Head of caudate nucleus (tissue), 42 donors: ENCODE measurements around the gene GPATCH2L.

ENCODE experiments used
- DNase-seq, 42 donors: peaks; one replicate each; pipeline versions ENCODE4 v3.0.0 to v3.0.0-alpha.2; 2020 to 2021; ENCODE audit warnings: mixed read lengths in 7 of 42
- intact Hi-C: fragments of 100-400 bp; cut with DNase I; formaldehyde crosslinking; loops from one replicate; pipeline ENCODE4 v1.15.0; 2022

The GPATCH2L gene

GRCh38 chr14:76191297-76191696 is 39.6 kb downstream of the GPATCH2L start:
- intact Hi-C loops: no loop called here
- peak in 23 of 42 donors; percentile 4 to 54 (median 22) for DNase-seq

GRCh38 chr14:76193696-76194095 is 42.0 kb downstream of the GPATCH2L start:
- DNase-seq: no peak
- intact Hi-C loops: no loop called here

DNA sequence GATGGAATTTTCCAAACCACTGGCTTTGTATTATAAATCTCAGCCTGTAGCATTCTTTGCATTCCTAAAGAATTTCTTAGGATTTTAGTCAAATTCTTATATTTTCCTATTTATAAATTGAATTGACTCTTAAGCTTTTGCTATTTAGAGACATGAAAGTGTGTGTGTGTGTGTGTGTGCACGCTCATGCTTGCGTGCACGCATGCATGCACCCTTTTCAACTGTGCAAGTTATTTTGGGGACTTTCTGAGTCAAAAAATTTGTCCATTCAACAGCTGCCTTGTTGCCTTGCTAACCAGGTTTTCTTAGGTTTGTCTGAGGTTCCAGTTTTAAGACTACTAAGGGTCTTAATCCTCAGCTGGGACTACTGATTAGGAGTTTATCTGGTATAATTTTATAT is 42.6 kb downstream of the GPATCH2L start:
- DNase-seq: no peak
- intact Hi-C loops: no loop called here

- intact Hi-C loops: no loop called here
Observed at GRCh38 chr14:76195003-76195402, 43.3 kb downstream of the GPATCH2L start.

DNA sequence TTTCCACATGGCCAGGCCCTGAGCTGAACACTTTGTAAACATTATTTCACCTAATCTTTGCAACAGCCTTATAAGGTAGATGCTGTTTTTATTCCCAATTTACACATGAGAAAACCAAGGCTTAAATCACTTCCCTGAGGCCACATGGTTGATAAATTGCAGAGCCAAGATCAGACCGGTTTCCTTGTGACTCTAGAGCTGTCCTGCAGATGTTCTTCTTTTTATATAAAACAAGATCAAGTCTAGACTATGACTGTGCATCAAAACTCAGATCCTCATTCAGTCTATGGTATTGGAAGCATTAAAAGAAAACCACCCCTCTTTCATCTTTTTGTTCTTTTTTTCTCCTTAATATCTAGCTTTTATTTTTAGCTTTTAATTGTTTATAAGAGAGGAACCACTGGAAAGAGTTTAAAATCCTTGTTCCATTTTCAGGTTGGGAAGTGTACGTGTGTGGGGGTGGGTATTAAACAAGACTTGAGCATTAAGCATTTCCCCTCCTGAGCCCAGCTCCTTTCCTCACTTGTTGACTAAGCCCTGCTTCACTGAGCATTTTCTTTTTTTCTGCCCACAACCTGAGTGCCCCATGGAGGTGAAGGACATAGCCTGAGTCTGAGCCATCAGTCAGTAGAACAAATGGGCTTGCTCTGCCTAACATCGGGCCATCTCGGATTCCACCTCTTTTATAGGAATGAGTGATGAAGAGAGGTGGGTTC is 45.4 kb downstream of the GPATCH2L start:
- no peak for DNase-seq
- intact Hi-C loops: no loop called here

More at GRCh38 chr14:76195003-76195402, 43.3 kb downstream of the GPATCH2L start:
- DNase-seq: no peak

DNA sequence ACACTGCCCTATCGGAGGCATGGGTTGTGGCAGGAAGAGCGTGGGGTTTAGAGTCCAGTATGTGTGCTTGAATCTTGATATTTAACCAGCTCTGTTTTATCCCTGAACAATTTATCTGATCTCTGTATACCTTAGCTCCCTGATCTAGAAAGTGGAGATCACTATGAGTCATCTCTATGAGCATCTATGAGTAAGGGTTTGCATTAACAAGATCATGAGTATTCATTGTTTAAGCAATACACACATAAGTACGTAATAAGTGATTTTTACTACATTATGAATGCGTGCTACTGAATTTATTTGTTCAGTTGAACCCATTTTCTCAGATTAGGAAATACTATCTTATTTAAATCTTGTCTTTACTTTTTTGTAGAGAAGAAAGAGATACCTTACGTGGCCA is 49.4 kb downstream of the GPATCH2L start:
- DNase-seq: no peak
- intact Hi-C loops: no loop called here

DNA sequence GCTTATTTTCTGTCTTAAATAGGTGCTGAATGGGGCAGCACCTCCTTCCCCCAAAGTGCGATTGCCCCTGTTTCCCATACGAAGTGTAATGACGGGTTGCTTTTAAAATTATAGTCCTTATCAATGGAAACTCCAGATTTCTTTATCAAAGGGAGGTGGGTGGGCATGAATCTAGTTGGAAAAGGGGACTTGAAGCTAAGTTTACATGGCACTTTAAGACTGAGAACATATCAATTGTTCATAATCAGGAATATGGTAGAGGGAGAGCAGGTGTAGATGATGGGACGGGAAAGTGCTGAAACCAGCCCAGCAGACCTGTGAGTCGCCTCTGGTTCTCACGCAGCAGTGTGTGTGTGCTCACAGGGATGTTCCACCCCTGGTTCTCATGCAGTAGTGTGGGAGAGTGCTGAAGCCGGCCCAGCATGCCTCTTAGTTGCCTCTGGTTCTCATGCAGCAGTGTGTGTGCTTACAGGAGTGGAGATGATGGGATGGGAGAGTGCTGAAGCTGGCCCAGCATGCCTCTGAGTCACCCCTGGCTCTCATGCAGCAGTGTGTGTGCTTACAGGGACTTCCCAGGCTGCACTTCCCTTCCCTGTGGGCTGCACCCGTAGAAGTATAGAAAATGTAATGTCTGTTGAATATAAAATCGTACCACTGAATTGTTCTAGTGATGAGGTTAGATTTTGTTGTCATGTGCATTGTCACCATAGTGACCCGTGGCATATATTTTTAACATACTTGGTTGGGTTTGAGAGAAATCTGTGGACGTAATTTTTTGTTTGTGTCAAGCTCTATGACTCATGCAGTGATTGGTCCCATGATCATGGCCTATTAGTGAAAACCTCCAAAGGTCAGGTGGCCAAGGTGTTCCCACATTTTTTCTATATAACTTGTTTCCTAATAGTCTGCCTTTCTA is 51.6 kb downstream of the GPATCH2L start:
- intact Hi-C loops: no loop called here

DNA sequence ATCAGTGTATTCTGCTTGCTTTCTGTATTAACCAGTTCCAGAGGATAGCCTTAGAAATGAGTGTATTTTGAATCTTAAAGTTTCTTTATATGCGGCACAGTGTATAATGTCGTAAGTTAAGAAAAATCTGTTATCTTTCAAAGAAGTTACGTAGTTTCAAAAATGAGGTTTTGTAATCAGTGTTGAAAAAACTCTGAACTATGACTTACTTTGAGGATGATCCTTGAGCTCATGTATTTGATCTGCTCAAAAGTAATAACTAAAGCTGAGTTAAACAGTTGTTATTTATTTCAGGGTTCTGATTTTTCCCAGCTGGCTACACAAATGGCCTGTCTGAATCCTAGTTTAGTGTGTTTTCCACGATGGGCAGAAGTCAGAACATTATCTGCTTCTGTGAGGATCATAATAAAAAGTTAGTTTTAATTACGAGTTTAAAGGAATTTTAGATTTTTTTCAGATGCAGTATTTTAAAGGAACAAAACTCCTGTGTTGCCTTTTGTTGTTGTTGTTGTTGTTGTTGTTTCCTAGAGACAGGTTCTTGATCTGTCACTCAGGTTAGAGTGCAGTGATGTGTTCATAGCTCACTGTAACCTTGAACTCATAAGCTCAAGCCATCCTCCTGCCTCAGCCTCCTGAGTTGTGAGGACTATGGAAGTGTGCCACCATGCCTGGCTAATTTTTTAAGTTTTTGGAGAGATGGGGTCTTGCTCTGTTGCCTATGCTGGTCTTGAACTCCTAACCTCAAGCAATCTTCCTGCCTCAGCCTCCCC is 52.9 kb downstream of the GPATCH2L start:
- DNase-seq: no peak
- intact Hi-C loops: no loop called here

More for the DNA sequence above, 51.6 kb downstream of the GPATCH2L start:
- DNase-seq: peak in 3 of 42 donors; percentile 5 to 39 (median 17)

DNA sequence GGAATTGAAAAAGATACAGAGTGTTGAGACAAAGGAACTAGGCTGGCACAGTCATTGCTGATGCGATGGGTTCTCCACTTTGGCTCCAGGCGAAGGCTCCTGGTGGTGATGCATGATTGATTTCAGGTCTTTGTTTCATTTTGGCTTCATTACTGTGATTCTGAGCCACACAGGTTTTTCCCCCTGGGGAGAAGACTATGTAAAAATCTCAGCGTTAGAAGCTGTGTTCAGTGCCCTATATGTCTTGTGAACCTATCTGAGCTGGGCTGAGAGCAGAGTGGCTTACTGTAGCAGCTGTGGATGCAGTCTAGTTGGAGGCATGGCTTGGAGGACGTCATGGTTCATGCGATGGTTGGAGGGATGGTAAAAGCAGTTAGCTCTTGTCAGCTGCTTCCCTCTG is 54.0 kb downstream of the GPATCH2L start:
- DNase-seq: no peak
- intact Hi-C loops: no loop called here

DNA sequence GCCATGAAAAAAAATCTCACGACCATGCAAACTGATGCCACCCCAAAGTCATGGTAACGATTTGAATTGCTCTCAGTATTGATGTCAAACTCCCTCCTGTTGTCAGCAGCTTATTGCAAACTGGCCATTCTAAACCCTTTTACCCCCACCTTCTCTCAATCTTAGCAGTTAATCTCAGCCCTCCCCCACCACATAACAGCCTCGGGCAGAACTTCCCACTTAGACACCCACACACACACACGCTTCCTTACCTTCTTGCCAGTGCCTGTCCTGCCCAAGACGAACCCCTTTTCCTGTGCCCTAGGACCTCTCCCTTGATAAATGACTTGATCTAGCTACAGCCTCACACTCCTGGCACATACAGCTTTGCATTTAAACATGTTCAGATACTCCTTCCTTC is 56.6 kb downstream of the GPATCH2L start:
- no peak for DNase-seq
- intact Hi-C loops: no loop called here

DNA sequence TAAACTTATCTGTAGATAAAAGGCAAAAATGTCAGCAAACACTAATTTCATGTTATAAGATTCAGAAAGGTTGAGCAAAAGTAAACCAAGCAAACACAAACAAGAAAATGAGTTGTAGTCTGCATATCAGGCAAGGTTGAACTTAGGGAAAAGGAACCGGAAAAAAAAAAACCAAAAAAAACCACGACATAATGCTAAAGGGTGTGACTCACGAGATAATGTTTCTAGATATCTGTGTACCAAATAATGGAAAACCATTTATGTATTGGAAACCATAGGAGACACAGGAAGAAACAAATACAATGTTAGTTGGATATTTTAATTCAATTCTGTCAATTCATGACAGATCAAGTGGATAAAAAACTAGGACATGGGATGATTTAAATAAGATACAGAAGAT is 60.5 kb downstream of the GPATCH2L start:
- DNase-seq: no peak
- intact Hi-C loops: no loop called here

DNA sequence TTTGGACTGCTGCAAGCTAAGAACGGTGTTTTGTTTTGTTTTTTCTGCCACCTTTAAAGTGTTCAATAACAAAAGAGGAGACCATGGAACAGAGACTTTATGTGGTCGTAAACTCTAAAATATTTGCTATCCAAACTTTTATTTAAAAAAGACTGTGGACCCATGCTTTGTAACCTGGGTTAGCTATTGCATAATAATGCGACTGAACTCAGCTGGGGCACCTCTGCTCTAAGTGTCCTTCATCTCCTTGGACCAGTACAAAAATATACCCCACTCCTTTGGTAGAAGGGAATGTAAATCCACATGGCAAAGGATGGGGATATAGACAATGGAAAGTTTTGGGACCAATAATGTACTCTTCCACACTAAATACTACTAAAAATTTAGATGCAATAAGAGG is 65.5 kb downstream of the GPATCH2L start:
- no peak for DNase-seq
- intact Hi-C loops: no loop called here

GRCh38 chr14:76218662-76219061 is 66.9 kb downstream of the GPATCH2L start:
- no peak for DNase-seq
- intact Hi-C loops: no loop called here

GRCh38 chr14:76219873-76220272 is 68.2 kb downstream of the GPATCH2L start:
- intact Hi-C loops: no loop called here
- DNase-seq: no peak

DNA sequence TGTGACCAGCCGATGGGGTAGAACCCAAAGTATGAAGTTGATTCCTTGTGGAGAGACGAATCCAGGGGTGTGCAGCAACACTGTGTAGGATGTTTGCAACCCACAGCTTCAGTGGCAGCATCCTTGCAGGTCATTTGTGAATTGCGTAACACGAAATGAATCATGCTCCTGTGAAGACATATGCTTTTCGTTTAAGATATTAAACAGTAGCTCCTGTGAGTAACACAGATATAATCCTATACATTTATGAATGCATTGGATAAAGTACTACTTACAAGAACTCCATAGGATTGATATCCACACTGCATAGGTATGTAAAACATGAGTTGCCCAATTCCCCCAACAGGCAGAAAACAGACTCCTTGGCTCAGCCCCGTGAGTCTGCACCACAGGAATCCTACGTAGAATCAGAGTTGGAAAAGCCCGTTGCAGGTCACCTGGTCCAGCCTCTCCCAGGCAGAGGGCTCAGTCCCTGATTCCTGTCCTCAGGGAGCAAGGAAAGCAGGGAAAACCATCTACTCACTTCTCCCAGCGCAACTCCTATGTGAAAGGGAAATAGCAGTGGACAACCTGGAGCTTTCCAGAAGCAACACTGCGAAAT is 75.8 kb downstream of the GPATCH2L start:
- no peak for DNase-seq
- intact Hi-C loops: no loop called here

DNA sequence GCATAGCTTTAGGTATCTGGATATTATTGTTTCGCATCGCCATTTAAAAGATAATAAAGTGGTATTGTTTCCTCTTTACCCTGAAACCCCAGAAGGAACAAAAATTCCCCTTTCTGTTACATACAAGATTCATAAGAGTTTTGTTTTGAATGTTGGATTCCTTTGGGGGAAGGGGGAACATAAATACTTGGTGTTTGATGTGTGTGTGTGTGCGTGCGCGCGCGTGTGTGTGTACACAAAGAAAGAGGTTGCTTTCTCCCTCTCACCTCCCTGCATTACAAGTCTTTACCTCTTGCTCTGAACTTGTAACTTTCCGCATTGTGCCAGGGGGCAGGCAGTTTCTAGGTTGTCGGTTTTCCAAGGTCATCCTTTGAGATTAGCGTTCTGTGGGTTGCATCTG is 76.4 kb downstream of the GPATCH2L start:
- DNase-seq: no peak
- intact Hi-C loops: no loop called here

DNA sequence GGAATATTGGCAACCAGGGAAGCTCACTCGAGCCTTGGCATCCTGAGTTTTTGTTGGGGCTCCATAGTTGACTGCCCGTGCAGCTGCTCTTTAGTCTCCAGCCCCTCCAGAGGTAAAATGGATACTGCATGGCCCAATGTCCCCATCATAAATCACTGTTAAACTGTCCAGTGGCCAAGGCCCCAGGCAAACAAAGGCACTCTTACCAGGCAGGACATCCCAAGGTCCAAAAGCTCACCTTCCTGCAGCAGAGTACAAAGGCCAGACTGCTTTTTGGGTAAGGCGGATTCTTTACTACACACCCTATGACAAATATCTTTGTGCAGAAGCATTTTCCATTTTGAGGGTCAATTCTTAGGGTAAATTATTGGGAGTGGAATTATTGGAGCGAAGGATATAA is 81.1 kb downstream of the GPATCH2L start:
- no peak for DNase-seq
- intact Hi-C loops: no loop called here

GRCh38 chr14:76235628-76236027 is 83.9 kb downstream of the GPATCH2L start:
- intact Hi-C loops: no loop called here
- DNase-seq: no peak
